HL-60 (cell line): ENCODE data around the gene DDI2.

ENCODE experiments used
- DNase-seq, 2 experiments: peaks; one replicate each; pipeline ENCODE4 v3.0.0-alpha.2; 2010 to 2020; ENCODE audit warnings: low read depth in 1 of 2, low spot score in 1 of 2
- H3K27ac ChIP-seq: fragments of 250-450 bp; sonication (Bioruptor Pico); replicated peaks from 2 replicates; pipeline ENCODE4 v1.5.1; 2020; ENCODE audit warnings: mild to moderate bottlenecking, moderate library complexity
- H3K27me3 ChIP-seq: fragments of 250-450 bp; sonication (Bioruptor Pico); 2 replicates; pipeline ENCODE4 v1.5.1; 2021; ENCODE audit warnings: mild to moderate bottlenecking, moderate library complexity; ENCODE audit not compliant: insufficient read depth, poor library complexity, severe bottlenecking
- H3K4me3 ChIP-seq: replicated peaks from 2 replicates; pipeline ENCODE4 v1.5.1; 2011; ENCODE audit warnings: mild to moderate bottlenecking, control low read depth, low read length; ENCODE audit not compliant: insufficient read depth
- GABPA ChIP-seq: IDR thresholded peaks from 2 replicates; pipeline ENCODE4 v1.6.1; 2012; ENCODE audit warnings: low read depth
- POLR2AphosphoS5 ChIP-seq: IDR thresholded peaks from 2 replicates; pipeline ENCODE4 v1.6.1; 2012; ENCODE audit warnings: low read depth
- REST ChIP-seq: IDR thresholded peaks from 2 replicates; pipeline ENCODE4 v1.6.1; 2012; ENCODE audit warnings: low read depth; ENCODE audit not compliant: insufficient replicate concordance
- SPI1 ChIP-seq: IDR thresholded peaks from 2 replicates; pipeline ENCODE4 v1.6.1; 2012; ENCODE audit warnings: low read depth, mild to moderate bottlenecking, borderline replicate concordance
- TF ChIP-seq, protein P1 (sequence below): IDR thresholded peaks from one replicate; pipeline ENCODE4 v1.5.1; 2011; ENCODE audit warnings: low read length, control low read depth, inconsistent platforms; ENCODE audit not compliant: insufficient read depth

Gene DDI2

DNA sequence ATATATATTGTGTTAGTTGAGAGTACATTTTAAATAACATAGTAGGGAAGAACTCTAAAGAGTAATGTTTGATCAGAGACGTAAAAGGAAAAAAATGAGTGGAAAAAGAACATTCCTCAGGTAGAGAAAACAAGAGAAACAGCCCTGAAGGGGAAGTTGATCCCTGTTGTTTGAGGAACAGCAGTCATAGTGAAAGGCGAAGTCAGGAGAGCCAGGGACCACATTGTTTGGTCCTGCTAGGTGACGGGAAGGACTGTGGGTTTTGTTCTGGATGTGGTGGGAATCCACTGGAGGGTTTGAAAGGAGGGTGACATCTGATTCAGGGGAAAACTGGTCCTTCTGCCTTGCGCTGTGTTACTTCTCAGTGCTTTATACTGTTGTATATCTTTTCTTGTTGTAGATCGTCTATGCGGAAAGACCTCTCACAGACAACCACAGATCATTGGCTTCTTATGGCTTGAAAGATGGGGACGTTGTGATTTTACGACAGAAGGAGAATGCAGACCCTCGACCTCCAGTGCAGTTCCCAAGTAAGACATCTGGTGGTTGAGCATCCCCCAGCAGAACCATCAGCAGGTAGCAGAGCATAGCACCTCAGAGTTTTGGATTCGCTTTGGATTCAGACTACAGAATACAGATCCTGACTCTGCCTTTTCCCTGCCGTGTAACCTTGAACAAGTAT lies 9.2 kb downstream of the DDI2 start:
- no peak for TF ChIP-seq REST
- TF ChIP-seq SPI1 = no peak
- TF ChIP-seq, protein P1, sequence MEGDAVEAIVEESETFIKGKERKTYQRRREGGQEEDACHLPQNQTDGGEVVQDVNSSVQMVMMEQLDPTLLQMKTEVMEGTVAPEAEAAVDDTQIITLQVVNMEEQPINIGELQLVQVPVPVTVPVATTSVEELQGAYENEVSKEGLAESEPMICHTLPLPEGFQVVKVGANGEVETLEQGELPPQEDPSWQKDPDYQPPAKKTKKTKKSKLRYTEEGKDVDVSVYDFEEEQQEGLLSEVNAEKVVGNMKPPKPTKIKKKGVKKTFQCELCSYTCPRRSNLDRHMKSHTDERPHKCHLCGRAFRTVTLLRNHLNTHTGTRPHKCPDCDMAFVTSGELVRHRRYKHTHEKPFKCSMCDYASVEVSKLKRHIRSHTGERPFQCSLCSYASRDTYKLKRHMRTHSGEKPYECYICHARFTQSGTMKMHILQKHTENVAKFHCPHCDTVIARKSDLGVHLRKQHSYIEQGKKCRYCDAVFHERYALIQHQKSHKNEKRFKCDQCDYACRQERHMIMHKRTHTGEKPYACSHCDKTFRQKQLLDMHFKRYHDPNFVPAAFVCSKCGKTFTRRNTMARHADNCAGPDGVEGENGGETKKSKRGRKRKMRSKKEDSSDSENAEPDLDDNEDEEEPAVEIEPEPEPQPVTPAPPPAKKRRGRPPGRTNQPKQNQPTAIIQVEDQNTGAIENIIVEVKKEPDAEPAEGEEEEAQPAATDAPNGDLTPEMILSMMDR = no peak
- TF ChIP-seq POLR2AphosphoS5 = no peak
- TF ChIP-seq GABPA = no peak
- no peak overlapping the region for H3K27ac ChIP-seq

GRCh38 chr1:15627343-15627988 lies 10.2 kb downstream of the DDI2 start:
- Histone ChIP-seq H3K4me3 (no peak overlapping the region), H3K27me3 (no peaks in the 10 kb centered on the region), H3K27ac (no peak overlapping the region)
- DNase-seq = no peak
- TF ChIP-seq POLR2AphosphoS5 = no peak
- no peak for TF ChIP-seq SPI1
- no peak for TF ChIP-seq GABPA
- TF ChIP-seq, protein P1 = no peak
- no peak for TF ChIP-seq REST

More for the DNA sequence above, 9.2 kb downstream of the DDI2 start:
- Histone ChIP-seq H3K4me3 (no peak overlapping the region), H3K27me3 (no peaks in the 10 kb centered on the region)
- no peak for DNase-seq

DNA sequence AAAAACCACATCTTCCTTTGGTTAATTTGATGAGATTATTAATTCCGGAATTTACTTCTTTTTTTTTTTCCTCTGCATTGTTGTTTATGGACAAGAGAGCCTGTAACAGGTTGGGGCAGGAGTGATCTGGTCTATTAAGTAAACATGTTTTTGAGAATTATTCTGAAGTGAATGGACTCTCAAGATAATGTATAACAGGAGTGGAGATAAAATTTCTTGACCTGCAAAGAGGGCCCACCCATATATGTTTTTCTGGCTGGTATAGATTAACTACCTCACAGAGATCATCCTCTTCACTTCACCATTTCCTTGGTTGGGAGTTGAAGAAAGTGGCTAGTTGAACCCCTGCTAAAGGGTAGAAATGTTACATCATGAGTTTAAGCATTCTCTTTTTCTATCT lies 10.7 kb downstream of the DDI2 start:
- no peaks in the 10 kb centered on the region for H3K27me3 ChIP-seq
- no peak overlapping the region for H3K4me3 ChIP-seq
- H3K27ac ChIP-seq = no peak overlapping the region
- no peak for DNase-seq
- TF ChIP-seq GABPA (no peak), REST (no peak), SPI1 (no peak), POLR2AphosphoS5 (no peak)
- TF ChIP-seq, protein P1 = no peak
